Tongue (tissue), 2 donors: ENCODE results near the gene AGT. TPM values are rescaled to one million over a fixed set of nuclear protein-coding genes. Genes with fewer than 3 reads are reported as not detected.
A peak's percentile ranks its signal among the peaks of the same experiment; 100 is the strongest.

ENCODE experiments used
- DNase-seq: peaks from one replicate; pipeline ENCODE4 v3.0.0-alpha.2; 2015
- total RNA-seq: library from RNA; depleted of rRNA; stranded (reverse); fragments of >200 nt; gene quantifications from one replicate; pipeline ENCODE4 v1.2.3, GENCODE V29; 2014

AGT gene
- total RNA-seq, result 21.8 TPM

- peak; percentile 92 for DNase-seq
These were observed at the start of gene AGT for GRCh38 chr1:230713915-230714764. Gene AGT (minus strand): TSS chr1:230714122. CDS start chr1:230710823, 3,299 bp downstream.

DNA sequence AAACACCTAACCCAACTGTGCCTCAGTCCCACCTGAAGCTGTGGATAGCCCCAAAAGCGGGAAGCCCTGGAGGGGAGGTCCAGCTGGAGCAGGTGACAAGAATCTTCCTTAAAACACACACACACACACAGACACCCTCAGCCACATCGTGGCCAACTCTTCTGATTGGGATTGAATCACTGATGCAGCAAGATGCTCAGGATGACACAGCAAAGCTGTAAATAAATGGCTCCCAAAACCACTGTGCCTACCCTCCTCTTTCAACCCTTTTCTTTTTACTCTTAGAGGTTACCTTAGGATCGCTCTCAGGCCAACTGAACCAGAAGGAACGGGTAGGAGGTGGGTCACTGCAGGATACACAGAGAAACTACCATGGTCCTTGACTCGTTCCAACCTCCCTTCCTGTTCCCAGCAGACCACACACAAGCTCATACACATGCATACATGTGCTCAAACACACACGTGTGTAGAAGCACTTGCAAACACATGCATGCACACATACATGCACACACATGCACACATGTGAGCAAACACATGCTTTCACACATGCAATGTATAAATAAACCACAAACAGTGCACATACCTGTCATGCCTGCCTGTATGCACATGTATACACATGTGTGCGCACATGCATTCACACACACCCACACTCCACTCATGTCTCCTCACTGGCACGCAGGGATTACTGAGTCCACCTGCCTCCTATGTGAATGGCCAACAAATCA is 47.7 kb upstream of the AGT start:
- no peak for DNase-seq

- DNase-seq, result no peak
These were observed 46.5 kb upstream of the AGT start for GRCh38 chr1:230760360-230760827.

DNA sequence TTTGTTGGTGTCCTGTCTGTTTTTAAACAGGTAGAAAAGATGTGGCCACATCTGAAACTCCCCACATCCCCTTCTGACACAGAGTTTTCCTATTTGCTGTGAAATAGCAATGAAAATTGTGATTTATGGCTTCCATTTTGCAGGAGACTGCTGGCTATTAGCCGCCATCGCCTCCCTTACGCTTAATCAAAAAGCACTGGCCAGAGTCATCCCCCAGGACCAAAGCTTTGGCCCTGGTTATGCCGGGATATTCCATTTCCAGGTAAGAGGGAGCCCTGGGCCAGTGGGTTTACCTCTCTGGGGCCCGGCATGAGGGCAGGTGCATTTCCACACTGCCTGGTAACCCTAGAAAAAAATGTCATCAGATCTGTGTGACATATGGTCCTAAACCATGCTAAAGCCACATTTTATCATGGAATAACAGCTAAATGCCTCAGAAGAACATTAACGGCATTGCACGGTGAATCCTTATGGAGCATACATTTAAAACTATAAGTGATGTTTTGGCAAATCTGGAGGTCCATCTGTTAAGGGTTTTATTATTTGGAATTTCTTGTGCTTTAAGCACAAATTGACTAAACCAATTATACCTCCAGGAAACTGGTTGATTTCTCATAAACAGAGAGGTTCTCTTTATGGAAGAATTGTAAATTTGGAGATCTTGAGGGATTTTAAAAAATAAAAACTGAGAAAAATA is 45.6 kb upstream of the AGT start:
- DNase-seq, result peak; percentile 57

- peak; percentile 96 for DNase-seq
These were observed 44.9 kb upstream of the AGT start for GRCh38 chr1:230758709-230759368.

GRCh38 chr1:230757856-230758708 is 44.2 kb upstream of the AGT start:
- DNase-seq, result no peak

DNA sequence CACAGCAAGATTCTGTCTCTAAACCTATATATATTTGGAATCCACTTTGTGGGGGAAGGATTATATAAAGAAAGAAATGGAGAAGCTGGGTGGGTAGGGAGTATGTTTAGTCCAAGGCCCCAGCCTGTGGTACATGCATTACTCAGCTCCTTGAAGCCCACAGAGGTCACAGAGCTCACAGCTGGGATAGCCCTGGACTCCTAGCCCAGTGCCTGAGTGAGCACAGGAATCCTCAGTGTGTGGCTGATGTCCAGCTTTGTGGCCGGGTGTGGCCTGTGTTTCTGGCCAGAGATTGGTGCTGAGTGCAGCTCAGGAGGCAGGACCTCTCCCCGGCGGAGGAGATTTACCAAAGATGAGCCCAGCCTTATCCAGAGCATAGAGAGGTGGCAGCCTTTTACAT is 40.9 kb upstream of the AGT start:
- no peak for DNase-seq

DNA sequence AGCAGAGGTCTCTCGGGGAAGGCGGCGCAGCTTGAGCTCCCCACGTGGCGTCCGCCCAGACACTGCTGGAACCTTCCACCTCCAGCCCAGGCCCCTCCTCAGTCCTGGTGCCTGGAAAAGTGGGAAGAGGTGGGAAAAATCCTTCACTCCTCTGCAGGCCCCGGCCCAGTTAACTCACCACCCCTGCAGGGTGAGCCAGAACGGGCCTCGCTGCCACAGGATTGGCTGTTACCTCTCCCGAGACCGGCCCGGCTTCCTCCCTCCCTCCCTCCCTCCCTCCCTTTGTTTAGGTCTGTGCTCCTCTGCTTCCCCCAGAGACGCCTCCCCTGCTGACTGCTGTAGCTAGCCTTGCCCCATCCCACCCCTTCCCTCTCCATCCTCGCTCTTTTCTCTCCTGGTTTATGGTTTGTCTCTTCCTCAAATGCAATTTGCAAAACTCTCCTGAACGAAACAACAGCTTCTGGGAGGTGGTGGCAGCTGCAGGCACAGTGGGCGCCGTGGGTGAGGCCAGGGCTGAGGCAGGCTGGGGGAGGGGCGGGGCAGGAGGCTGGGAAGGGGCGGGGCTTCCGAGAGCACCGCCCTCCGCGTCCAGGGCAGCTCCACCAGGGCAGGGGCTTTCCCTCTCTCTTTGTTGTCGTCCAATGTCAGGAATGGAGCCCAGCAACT is 39.8 kb upstream of the AGT start:
- peak; percentile 70 for DNase-seq

- DNase-seq, result no peak
These were observed 39.3 kb upstream of the AGT start for GRCh38 chr1:230753191-230753585.

DNA sequence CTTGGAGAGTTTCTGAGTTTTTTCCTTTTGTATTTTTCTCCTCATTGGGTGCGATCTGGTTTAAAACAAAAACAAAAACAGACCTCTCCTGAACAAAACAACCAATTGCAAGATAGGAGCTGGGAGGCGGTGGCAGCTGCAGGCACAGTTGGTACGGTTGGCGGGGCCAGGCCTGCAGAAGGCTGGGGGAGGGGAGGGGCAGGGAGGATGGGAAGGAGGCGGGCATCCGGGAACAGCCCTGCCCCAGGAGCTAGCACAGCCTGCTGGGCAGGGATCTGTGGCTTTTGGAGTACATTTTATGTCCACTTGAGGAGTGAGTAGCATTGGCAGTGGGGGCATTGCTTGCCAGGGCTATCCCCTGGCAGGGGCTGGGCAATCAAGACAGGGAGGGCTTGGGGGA is 38.5 kb upstream of the AGT start:
- DNase-seq, result peak; percentile 93

- DNase-seq, result no peak
These were observed 37.2 kb upstream of the AGT start for GRCh38 chr1:230750986-230751625.

- no peak for DNase-seq
These were observed 36.7 kb upstream of the AGT start for GRCh38 chr1:230750576-230750975.

DNA sequence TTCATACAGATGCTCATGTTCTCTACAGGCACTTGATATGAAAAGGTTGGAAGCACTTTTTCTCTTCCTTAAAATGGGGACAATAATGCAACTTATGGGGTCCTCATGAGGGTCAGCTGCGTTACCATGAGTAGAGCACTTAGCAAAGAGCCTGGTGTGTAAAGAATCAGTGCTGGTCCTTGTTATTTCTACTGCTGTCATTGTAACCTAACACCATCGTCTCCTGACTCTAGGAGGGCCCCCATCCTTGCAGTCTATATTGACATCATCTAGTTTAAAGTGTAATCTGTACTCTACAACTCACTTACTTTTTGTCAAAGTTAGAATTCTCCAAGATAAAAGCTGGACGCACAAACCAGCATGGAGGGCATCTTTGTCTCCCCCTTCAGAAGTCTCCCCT is 35.7 kb upstream of the AGT start:
- DNase-seq, result no peak

- DNase-seq, result no peak
These were observed 35.2 kb upstream of the AGT start for GRCh38 chr1:230749150-230749549.

DNA sequence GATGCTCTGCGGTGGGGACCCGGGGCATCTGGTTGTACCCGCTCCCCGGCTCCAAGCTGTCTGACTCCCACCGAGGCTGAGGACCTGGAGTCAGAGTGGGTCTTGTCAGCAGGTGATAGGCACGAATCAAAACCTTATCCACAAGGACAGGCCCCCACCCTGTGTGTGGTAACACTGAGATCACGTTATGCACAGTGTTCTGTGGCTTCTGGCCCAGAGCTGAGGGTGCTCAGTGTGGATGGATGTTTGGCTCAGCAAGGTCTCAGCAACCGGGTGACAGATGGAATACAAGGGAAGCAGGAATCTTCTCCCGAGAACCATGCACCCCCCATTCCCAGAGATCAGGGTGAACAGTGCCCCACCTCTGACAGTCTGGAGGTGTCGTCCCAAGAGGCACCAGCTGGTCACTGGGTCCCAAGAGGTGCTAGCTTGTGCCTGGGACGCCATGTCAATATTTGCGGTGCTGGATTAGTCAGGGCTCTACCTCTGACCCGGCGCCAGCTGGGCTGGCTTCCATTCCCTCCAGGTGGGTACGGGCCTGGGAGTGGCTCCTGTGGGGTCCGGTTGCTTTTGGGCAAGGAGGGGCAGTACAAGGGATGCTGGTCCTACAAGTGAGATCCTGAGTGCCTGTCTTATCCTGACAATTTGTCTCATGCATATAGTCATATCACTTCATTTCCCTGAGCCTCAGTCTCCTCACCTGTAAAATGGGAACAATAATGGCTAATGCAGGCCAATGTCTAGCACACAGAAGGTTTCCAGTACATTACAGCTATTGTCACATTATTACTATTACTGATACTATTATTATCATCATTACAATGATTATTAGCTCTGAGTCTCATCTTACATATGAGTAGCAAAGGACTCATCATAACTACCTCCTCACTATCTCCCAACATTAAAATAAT is 34.2 kb upstream of the AGT start:
- no peak for DNase-seq

GRCh38 chr1:230747127-230747730 is 33.3 kb upstream of the AGT start, which contains the start of gene CAPN9:
Gene CAPN9 (plus strand): TSS chr1:230747388. CDS start chr1:230747497, 109 bp downstream.
- DNase-seq, result no peak

DNA sequence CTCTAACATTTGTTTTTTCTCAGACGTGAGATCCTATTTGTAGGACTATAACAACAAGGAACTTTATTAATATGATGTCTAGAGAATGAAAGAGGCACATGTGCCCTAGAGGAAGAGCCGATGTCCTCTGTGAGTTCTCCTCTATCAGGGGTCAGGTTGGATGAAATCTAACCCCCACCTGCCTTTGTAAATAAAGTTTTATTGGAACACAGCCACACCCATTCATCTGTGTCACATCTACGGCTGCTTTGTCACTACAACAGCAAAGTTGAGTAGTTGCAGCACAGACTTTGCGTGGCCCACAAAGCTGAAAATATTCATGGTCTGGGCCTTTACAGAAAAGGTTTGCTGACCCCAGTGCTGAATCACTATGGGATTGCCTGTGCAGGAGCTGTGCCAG is 32.7 kb upstream of the AGT start:
- DNase-seq, result no peak

GRCh38 chr1:230745071-230745470 is 31.1 kb upstream of the AGT start:
- DNase-seq, result no peak

GRCh38 chr1:230744382-230744781 is 30.5 kb upstream of the AGT start:
- no peak for DNase-seq
